ENCODE measurements around the gene UBE2H.

UBE2H gene

DNA sequence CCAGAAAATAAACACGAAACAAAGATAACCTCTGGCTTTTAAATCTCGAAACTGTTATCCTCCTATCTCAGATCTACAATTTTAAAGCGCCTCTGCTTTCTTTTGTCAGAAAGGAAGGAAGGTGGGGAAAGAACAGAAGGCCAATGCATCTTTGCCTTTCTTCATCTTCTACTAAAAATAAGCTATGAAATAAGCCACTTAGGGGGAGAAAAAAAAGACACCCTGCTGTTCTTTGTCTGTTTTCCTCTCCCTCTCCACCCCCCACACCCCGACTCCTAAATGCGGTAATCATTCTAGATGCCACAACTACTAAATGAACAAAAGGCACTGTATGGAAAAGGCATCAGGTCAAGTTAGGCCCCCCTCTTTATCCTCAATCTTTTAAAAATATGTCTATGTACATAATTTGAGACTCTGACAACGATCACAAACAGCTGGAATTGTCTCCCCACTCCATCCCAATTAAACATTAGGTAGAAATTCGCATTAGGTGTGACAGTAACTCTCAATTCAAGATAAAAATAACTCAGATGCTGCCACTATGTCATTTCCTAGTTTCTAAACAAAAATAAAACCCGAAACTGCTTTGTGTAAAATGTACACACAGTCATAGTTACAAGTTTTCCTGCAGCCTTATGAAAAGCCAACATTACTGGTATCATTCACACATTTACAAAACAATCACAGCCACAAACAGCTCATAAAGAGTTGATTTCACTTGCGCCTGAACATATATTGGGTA lies 2.4 kb downstream of the UBE2H start:
- no peak for DNase-seq (ENCODE audit: low read depth in 2 of 2)

DNA sequence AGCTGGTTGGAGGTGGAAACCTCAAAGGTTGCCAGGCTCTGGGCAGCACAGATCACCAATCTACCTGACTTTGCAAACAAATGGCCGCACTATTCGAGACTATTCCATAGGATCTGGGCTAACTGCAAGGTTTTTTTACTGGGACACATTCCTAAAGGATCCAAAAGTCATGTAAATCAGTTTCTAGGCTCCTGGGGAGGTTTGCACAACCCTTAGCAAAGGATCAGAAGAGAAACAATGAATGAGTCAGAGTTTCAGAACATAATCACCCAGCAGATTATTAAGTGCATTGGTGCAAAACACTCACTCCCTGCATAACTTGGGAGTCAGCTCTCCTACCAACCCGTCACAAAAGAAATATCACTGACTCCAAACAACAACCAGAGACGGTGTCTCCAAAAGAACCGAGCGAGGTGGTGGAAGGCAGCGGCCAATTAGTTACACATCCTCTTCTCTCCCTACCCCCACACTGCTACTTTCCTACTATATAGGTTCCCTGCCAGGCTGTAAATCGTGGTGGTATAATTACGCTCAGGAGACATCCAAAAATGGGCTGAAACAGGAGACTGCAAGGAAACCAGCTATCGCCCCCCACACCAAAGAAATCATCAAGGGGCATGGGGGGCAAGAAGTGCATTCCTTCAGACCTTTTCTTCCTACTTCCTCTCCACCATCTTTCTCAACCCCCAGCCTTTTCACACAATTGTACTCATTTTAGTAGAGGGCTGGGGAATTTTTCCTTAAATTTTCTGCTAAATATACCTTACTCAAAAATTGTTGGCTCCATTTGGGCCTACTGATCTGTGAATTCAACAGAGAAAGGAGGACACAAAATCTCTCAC lies 3.2 kb downstream of the UBE2H start:
- DNase-seq (ENCODE audit: low read depth in 2 of 2): no peak

DNA sequence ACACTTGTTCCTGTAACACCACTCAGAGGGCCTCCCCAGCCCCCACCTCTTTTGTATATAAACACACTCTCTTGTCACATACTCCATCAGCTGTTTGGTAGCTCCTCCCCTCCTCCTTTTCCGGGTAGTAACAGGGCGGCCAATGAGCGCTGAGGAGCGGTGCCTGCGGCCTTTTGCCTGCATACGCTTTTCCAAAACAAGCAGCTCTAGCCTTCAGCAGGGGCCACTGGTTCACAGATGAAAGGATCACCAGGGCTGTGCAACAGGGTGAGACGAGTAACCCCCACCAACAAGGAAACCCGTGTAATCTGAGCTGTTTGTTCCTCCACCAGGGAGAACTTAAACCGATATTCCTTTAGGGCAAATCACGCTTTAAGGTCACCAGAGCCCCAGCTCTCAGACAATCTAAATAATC lies 3.9 kb downstream of the UBE2H start:
- DNase-seq (ENCODE audit: low read depth in 2 of 2): peak; percentile 65 to 69

DNA sequence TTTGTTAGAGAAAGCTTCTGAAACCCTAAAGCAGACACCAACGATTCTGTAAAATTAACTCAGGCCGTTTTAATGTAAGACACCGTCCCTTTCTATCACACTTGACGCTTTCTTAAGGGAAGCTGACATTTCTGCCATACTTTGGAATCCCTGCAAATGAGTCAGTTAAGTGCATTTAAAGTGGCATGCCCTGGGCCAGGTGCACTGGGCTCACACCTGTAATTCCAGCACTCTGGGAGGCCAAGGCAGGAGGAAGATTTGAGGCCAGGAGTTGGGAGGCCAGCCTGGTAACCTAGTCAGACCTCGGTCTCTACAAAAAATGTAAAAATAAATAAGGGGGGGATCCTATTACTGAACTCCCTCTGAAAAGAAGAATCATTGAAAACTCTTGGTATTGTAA lies 4.4 kb downstream of the UBE2H start:
- DNase-seq (ENCODE audit: low read depth in 2 of 2): no peak

DNA sequence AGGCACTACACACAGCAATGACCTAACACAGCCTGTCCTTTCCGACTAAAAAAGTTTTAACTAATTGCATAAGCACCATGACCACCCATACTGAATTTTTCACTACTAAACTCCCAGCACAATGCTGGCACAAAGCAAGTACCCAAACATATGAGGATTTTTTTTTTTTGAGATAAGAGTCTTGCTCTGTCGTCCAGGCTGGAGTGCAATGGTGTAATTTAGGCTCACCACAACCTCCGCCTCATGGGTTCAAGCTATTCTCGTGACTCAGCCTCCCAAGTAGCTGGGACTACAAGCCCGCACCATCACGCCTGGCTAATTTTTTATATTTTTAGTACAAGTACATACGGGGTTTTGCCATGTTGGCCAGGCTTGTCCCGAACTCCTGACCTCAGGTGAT lies 5.1 kb downstream of the UBE2H start:
- no peak for DNase-seq (ENCODE audit: low read depth in 2 of 2)

DNA sequence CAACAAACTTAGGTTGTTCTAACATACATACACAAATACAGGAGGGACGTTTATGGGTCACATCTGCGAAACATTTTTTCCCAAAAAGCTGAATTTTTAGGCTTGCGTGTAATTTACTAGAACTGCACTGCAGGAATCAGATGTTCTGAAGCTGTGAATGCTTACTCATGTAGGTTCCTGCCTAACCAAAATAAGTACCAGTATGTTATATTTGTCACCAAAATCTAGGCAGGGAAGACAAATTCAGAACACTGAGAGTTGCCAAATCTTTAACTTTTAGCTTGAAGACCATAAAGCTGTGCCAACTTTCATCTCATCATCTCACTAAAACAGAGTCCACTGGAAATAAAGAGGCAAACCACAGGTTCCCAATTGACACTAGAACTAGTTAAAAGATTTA lies 5.7 kb downstream of the UBE2H start:
- no peak for DNase-seq (ENCODE audit: low read depth in 2 of 2)

DNA sequence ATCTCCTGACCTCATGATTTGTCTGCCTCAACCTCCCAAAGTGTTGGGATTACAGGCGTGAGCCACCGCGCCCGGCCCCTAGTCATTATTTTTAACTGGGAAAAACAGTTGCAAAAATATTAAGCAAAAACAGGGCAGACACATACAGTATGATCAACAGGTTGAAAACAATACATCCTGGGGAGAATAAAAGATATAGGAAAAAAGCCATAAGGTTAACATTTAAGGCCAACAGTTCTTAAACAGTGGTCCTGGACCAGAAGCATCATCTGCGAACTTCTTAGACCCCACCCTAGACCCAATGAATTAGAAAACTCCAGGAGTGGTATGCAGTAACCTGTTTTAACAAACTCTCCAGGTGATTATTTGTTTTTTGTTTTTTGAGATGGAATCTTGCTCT lies 6.5 kb downstream of the UBE2H start:
- DNase-seq (ENCODE audit: low read depth in 2 of 2): no peak

DNA sequence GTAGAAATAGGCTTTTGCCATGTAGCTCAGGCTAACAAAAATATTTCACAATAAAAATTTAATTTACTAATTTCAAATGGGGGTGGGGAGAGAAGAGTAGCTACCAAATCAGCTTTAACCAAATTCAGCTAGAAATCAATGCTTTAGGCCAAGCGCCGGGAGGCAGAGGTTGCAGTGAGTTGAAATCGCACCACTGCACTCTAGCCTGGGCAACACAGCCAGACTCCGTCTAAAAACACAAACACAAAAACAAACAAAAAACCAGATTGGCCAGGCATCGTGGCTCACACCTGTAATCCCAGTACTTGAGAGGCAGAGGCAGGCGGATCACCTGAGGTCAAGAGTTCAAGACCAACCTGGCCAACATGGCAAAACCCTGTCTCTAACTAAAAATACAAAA lies 9.4 kb downstream of the UBE2H start:
- DNase-seq (ENCODE audit: low read depth in 2 of 2): no peak

DNA sequence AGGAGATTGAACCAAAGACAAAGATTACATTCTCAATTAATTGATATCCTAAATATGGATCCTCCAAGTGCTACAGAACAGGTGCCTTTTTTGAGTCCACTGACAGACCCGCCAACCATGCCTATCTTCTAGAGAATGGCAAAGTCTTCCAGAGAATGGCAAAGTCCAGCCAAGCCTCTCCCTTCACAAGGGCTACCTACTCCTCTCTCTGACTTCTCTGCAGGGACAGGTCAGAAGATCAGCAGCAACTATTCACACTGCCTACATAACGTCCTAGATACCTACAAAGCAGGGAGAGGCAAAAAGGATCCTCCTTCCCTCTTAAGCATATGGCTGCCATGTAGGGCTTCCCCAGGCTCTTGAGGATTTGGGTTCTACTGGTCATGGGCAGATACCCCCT lies 12.4 kb downstream of the UBE2H start:
- no peak for DNase-seq (ENCODE audit: low read depth in 2 of 2)

DNA sequence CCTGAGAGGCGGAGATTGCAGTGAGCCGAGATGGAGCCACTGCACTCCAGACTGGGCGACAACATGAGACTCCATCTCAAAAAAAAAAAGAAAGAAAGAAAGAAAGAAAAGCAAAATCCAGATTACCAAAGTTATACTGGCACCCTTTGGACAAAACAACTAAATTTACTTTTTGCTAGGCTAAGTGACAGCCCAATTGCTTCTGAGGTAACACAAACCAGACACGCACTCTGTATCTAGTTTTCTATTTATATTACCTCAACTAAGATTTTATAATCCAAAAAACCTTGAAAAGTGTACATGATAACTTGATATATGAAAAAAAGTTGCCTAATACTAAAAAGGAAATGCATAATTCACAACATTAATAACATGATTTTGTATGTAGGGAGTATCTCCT lies 12.9 kb downstream of the UBE2H start:
- DNase-seq (ENCODE audit: low read depth in 2 of 2): no peak

DNA sequence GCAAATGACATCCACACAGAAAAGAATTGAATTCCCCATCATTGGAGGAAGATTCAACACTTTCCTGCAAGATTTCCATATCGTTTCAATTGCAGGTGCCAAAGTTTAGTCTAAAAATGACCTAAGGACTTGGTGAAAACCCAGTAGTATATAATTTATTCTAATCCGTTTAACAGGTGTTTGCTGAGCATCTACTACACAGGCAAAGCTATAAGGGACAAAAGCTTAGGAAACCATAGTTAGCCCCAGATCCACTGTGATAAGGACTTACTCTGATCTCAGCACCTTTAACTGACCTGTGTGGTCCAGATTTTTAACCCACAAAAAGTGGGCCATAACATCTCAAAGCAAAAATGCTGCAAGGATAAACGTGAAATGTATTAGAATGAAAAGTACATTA lies 19.1 kb downstream of the UBE2H start:
- no peak for DNase-seq (ENCODE audit: low read depth in 2 of 2)

DNA sequence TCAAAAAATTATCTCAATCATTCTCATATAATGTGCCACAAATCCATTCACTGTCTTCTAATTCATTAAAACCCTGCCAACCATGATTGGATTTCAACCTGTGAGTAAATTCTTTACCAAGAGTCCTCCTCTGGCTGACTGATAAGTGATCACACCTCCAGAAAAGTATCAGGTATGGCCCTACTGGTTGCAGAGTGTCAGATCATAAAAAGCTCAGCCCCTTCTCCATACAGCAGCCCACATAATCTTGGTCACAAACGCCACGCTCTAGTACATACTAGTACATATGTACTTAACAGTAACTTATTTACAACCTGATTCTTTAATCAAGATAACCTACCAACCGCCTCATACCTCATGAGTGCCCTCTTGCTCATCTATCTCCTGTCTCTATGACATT lies 26.1 kb downstream of the UBE2H start:
- no peak for DNase-seq (ENCODE audit: low read depth in 2 of 2)

DNA sequence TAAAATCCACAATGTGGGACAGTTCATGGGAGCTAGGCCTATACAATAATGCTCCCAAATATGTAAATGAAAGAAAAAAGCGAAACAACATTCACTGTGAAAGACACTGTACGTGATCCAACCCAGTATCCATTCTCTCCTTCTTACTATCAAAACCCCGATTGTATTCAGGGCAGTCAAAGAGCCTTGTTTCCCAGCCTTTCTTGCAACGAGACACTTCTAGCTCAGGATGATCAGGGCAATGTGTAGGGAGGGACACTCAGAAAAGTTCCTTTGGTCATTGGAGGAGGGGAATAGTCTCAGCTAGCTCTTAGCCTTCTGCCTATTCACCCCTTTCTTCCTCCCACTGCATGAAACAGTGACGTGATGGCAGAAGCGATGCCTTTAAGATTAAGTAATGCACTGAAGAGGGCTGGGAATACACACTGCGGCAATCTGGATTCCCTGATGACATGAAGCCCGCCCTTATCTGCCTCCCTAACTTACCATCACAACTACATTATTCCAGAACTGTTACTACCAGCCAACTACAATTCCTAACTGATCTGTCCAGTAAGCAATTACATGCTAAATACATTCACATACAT lies 27.3 kb downstream of the UBE2H start:
- DNase-seq (ENCODE audit: low read depth in 2 of 2): no peak

DNA sequence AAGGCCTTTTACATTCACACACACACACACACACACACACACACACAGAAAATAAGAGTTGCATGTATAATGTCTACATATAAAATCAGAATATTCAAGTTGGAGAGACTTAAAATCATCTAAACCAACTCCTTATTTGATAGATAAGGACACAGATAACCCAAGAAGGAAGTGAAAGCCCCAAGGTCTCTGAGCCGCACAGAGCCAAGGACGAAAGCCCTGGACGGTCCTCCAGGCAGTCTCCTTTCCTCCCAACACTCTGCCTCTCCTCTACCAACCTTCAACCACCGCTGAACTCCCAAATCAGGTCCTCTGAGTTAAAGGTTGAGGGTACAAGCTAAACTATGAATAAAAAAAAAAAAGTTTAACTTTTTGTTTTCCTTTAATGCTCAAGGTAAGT lies 28.2 kb downstream of the UBE2H start:
- DNase-seq (ENCODE audit: low read depth in 2 of 2): no peak

DNA sequence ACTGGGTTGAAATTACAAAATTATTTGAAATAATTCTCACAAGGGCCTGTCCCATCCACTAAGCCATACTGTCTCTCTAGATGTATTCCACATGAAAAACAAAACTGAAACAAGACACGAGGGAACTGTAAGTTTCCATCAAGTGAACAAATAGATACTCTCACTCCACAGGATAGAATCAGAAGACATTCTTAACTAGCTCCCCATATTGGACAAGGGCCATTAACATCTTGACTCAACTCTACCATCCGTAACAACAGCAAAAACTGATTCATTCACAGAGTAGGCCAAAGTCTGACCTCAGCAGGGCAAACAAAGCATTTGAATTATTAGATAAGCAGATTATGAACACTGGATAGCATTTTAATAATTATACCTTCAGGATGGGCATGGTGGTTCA lies 29.1 kb downstream of the UBE2H start:
- no peak for DNase-seq (ENCODE audit: low read depth in 2 of 2)

DNA sequence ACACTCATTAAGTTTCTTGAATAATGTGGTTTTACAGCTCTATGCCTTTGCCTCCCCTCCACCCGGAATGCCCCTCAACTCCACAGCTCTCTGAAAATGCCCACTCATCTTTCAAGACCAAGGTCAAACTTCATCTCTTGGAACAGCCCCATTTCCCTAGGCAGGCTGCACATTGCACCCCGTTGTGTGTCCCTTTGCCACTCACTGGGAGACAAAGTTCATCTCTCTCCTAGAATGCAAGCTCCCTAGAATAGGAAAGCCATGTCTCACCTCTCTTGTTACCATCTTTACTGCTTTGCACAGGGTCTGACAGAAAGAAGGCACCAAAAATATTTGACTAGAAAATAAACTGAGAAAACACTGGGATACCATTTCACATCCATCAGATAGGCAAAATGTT lies 33.3 kb downstream of the UBE2H start:
- no peak for DNase-seq (ENCODE audit: low read depth in 2 of 2)

DNA sequence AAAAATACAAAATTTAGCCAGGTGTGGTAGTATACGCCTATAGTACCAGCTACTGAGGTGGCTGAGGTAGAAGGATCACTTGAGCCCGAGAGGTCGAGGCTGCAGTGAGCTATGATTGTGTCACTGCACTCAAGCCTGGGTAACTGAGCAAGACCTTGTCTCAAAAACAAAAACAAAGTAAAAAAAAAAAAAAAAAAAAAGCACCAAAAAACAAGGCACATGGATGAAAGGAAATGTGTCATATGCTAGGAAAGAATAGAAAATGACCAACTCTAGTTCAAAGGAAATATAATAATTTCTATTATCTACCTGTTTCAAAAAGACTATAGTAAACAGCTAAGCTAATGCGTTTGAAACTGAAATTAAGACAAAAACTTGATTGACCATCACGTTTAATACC lies 33.8 kb downstream of the UBE2H start:
- no peak for DNase-seq (ENCODE audit: low read depth in 2 of 2)

DNA sequence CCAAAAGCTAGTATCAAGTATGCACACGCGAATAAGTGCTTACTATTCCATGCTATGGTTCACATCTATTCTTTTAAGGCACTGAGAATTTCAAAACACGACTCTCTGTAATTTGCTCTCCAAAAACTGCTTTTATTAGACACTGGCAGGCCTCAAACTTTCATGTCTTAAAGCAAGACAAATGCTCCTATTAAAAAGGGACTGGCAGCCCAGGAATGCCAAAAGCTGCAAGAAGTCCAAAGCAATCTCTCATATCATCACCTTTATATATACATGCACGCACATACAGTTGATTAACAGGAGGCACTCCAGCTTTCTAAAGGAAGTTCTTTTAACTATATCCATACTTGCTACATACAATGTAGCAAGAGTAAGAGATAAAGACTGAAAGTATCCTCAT lies 34.8 kb downstream of the UBE2H start:
- no peak for DNase-seq (ENCODE audit: low read depth in 2 of 2)

DNA sequence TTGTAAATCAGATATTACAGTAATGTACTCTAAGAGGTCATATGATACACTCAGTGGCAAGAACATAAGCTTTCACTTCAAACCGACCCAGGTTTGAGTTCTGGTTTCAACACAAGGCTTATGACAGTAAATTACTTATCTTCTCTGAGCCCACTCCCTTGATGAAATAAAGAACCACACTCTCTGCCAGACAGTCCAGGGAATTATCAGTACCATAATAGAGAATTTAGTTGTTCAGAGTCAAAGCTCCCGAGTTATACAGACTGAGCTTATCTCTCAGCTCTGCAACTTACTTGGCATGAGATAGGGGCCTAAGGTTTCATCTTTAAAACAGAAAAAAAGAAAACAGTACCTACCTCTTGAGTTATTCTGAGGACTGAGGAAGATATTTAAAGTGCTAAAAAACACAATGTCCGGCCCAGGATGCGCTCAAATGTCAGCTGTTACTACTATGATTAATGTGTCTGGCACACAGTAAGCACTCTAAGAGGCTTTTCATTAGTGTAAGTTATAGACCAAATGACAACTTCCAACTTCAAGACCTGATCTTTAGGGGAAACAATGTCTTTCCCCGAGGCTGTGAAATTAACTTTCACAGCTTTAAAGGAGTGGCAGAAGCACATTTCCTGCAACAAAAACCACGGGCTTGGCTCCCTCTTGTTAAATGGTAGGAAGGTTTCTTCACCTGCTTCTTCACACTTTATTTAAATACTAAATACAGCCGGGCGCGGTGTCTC lies 38.1 kb downstream of the UBE2H start:
- no peak for DNase-seq (ENCODE audit: low read depth in 2 of 2)

DNA sequence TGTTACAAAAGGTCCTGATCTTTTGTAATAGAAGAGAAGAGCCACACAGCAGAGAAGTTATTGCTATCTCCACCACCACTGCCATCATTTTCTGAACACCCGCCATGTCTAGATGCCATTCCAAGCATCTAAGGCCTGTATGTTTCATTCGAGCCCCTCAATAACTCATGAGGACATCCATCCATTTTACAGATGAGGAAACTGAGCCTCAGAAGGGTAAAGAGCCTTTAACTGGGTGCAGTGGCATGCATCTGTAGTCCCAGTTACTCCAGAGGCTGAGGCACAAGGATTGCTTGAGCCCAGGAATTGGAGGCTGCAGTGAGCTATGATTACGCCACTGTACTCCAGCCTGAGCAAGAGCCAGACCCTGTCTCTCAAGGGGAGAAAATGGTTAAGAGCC lies 39.3 kb downstream of the UBE2H start:
- DNase-seq (ENCODE audit: low read depth in 2 of 2): no peak

DNA sequence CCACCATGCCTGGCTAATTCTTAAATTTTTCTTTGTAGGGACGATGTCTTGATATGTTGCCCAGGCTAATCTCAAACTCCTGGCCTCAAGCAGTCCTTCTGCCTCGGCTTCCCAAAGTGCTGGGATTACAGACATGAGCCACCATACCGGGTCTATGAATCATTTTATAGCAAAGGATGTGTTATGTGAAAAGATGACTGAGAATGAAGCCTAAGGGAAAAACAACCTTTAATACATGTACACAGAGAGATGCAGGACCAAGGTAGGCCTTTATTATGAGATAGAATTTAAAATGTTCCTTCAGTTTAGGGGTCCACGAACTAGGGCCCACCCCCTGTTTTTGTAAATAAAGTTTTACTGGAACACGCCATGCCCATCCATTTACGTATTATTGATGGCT lies 41.0 kb downstream of the UBE2H start:
- DNase-seq (ENCODE audit: low read depth in 2 of 2): no peak

DNA sequence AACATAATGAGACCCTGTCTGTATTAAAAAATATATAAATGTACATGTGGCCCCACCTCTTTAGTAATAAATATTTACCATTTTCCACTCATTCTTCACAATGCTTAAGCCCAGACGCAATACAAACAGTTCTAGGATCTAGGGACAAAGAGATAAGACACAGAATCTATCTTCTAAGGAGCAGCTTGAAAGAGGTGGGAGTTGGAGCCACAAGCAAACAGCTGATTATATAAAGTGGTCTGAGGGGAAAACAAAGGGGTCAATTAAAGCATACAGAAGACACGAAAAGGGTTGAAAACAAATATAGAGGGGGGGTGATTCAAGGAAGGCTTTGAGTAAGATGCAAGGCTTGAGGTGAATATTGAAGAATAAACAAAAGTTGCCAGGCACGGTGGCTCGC lies 43.1 kb downstream of the UBE2H start:
- no peak for DNase-seq (ENCODE audit: low read depth in 2 of 2)
